Duodenal mucosa (tissue), 2 donors: ENCODE measurements around the gene EPS8.

Experiments
- H3K27ac ChIP-seq: one replicate; pipeline ENCODE4 v1.7.0; 2013; ENCODE audit warnings: low read depth, low read length
- H3K27me3 ChIP-seq, 2 donors: one replicate each; pipeline ENCODE4 v1.7.0; 2013; ENCODE audit warnings: low read length in 2 of 2, control low read depth in 1 of 2; ENCODE audit not compliant: insufficient read depth in 2 of 2, control insufficient read depth in 1 of 2
- H3K36me3 ChIP-seq, 2 donors: one replicate each; pipeline ENCODE4 v1.7.0; 2013; ENCODE audit warnings: low read length in 2 of 2, control low read depth in 1 of 2; ENCODE audit not compliant: insufficient read depth in 2 of 2, control insufficient read depth in 1 of 2
- H3K4me1 ChIP-seq, 2 donors: one replicate each; pipeline ENCODE4 v1.7.0; 2013; ENCODE audit warnings: low read length in 2 of 2, control low read depth in 1 of 2; ENCODE audit not compliant: insufficient read depth in 2 of 2, control insufficient read depth in 1 of 2
- H3K4me3 ChIP-seq, 2 donors: one replicate each; pipeline ENCODE4 v1.7.0; 2013; ENCODE audit warnings: low read length in 2 of 2, low read depth in 1 of 2
- H3K9ac ChIP-seq, 2 donors: one replicate each; pipeline ENCODE4 v1.7.0; 2013; ENCODE audit warnings: low read length in 2 of 2, low read depth in 1 of 2
- H3K9me3 ChIP-seq, 2 donors: one replicate each; pipeline ENCODE4 v1.7.0; 2013; ENCODE audit warnings: low read length in 2 of 2, control low read depth in 1 of 2; ENCODE audit not compliant: control insufficient read depth in 1 of 2

The EPS8 gene

GRCh38 chr12:15789220-15790171 lies at the start of gene EPS8:
Gene EPS8 (minus strand): TSS chr12:15789388. CDS start chr12:15682951, 106,437 bp downstream.
- Histone ChIP-seq H3K4me3 (peak within 1 kb of the TSS; percentile 77 to 94), H3K36me3 (no peaks in the 10 kb centered on the region), H3K9me3 (no peaks in the 10 kb centered on the region), H3K27ac (peak within 1 kb of the TSS; percentile 79), H3K27me3 (no peaks in the 10 kb centered on the region), H3K4me1 (peaks cover 2 to 13% of the 10 kb centered on the region in 2 donors), H3K9ac (peak within 1 kb of the TSS; percentile 72 to 90)

DNA sequence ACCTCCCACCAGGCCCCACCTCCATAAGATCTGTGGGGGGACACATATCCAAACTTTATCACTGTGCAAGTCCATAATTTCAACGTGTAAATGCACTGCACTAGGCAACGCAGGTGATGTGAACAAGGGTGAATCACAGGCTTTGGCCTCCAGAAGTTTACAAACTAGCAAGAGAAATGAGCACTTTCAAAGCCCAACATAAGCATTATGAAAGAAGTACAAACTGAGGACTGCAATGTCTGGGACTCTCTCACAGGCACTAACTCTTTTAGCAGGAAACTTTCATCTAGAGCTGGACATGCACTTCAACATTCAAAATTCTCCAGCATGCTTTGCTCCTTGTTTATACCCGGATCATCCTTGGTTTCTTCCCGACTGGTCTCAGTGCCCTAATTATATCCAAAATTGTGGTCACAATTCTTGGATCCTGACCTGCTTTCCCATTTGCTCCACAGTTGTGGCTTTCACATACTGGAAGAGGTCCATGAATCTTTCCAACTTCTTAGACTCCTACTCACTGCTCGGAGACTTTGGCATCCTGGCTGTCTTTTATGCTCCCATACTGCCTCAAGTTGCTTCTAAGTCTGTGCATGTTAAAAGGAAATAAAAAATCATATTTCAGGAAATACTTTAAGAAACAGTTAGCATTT lies 48.1 kb upstream of the EPS8 start:
- Histone ChIP-seq H3K9me3 (no peaks in the 10 kb centered on the region), H3K4me1 (no peaks in the 10 kb centered on the region), H3K4me3 (no peak overlapping the region), H3K27me3 (no peaks in the 10 kb centered on the region), H3K36me3 (no peaks in the 10 kb centered on the region), H3K9ac (no peak overlapping the region), H3K27ac (no peak overlapping the region)

- Histone ChIP-seq H3K27ac (no peak overlapping the region), H3K9me3 (no peaks in the 10 kb centered on the region), H3K27me3 (no peaks in the 10 kb centered on the region), H3K4me1 (no peaks in the 10 kb centered on the region), H3K9ac (no peak overlapping the region), H3K4me3 (no peak overlapping the region), H3K36me3 (no peaks in the 10 kb centered on the region)
Observed at GRCh38 chr12:15834575-15834974, 45.4 kb upstream of the EPS8 start.

DNA sequence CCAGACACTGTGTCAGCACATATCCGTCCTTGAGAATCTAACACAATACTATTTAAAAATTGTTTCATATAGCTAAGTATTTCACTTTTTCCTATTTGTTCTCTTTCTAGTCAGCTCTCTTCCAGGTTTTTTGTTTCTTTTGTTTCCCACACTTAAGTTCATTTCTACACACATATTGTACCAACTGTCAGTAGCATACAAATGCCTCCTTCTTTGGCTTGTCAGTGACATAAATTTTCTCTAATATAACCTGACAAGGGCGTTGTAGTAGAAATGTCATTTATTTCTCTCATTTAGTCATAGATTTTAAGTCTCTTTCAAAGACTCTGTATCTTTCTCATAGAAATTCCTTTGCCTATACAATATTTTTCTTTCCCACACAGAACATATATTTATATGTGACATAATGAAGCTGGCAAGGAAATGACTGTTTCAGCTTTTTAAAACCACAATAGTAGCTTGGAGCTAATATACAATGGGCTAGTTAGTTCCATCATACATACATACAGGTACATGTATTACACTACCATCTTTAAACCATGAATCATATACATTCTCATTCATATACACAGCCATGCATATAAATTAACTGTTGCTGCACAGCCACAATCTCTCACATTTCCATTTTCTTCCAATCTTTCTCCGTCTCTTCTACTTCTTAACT lies 42.3 kb upstream of the EPS8 start:
- peaks cover 0 to 8% of the 10 kb centered on the region in 2 donors for H3K4me1 ChIP-seq
- H3K27me3 ChIP-seq: no peaks in the 10 kb centered on the region
- H3K9ac ChIP-seq: no peak overlapping the region
- no peak overlapping the region for H3K27ac ChIP-seq
- no peak overlapping the region for H3K4me3 ChIP-seq
- no peaks in the 10 kb centered on the region for H3K9me3 ChIP-seq
- H3K36me3 ChIP-seq: no peaks in the 10 kb centered on the region

- Histone ChIP-seq H3K4me1 (peaks cover 0 to 8% of the 10 kb centered on the region in 2 donors), H3K4me3 (no peak overlapping the region), H3K9me3 (no peaks in the 10 kb centered on the region), H3K27me3 (no peaks in the 10 kb centered on the region), H3K9ac (no peak overlapping the region), H3K36me3 (no peaks in the 10 kb centered on the region), H3K27ac (no peak overlapping the region)
Observed at GRCh38 chr12:15830538-15830937, 41.4 kb upstream of the EPS8 start.

DNA sequence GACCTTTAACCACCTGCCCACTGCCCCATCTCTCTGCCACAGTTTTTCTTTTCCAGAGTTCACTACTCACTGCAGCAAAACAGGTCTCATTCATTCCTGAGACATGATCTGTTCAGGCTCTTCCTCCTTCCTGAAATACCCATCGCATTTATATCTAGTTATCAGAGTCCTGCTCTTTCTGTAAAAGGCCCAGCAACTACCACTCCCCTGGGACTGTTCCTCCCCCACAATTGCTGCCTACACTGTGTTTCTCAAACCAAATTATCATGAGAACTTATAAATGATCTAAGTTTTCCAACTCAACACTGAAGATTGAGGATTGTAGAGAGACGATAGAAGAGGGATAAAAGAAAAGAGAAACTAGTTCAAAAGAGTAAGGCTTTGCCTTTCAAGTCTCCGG lies 40.8 kb upstream of the EPS8 start:
- H3K27me3 ChIP-seq: no peaks in the 10 kb centered on the region
- H3K4me3 ChIP-seq: no peak overlapping the region
- H3K36me3 ChIP-seq: no peaks in the 10 kb centered on the region
- no peak overlapping the region for H3K9ac ChIP-seq
- H3K4me1 ChIP-seq: peaks cover 0 to 8% of the 10 kb centered on the region in 2 donors
- no peaks in the 10 kb centered on the region for H3K9me3 ChIP-seq
- H3K27ac ChIP-seq: no peak overlapping the region

DNA sequence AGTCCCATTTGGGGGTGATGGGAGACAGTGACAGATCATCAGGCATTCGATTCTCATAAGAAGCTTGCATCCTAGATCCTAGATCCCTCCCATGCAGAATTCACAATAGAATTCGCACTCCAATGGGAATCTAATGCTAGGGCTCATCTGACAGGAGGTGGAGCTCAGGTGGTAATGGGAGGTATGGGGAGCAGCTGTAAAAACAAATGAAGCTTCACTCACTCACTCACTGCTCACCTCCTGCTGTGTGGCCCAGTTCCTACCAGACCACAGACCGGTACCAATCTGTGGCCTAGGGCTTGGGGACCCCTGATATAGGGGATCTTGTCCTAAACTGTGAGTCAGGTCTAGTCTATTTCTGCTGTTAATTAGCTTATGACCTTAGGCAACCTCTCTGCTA lies 40.1 kb upstream of the EPS8 start:
- Histone ChIP-seq H3K4me3 (no peak overlapping the region), H3K9me3 (no peaks in the 10 kb centered on the region), H3K4me1 (peaks cover 0 to 8% of the 10 kb centered on the region in 2 donors), H3K27ac (no peak overlapping the region), H3K9ac (no peak overlapping the region), H3K36me3 (no peaks in the 10 kb centered on the region), H3K27me3 (no peaks in the 10 kb centered on the region)

DNA sequence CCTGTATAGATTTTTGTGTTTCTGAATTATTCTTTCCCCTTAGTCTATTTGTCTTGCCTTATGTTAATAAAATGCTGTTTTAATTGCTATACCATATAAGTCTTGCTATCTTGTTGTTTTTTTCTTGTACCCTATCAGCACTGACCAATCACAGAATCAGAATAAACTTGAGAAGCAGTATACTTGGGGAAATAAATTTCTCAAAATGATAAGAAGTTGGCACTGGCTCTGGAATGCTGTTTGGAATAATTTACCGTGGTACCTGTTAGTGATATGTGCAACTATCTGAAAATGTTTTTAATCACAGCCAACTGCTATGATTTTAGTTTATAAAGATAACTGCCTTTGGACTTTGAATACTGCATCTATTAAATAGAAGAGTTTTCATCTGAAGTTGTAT lies 37.9 kb upstream of the EPS8 start:
- no peak overlapping the region for H3K27ac ChIP-seq
- no peaks in the 10 kb centered on the region for H3K36me3 ChIP-seq
- H3K9me3 ChIP-seq: no peaks in the 10 kb centered on the region
- no peak overlapping the region for H3K4me3 ChIP-seq
- H3K27me3 ChIP-seq: no peaks in the 10 kb centered on the region
- no peak overlapping the region for H3K9ac ChIP-seq
- peaks cover 0 to 8% of the 10 kb centered on the region in 2 donors for H3K4me1 ChIP-seq

- H3K9ac ChIP-seq: no peak overlapping the region
- no peaks in the 10 kb centered on the region for H3K27me3 ChIP-seq
- H3K9me3 ChIP-seq: no peaks in the 10 kb centered on the region
- no peak overlapping the region for H3K27ac ChIP-seq
- H3K36me3 ChIP-seq: no peaks in the 10 kb centered on the region
- H3K4me1 ChIP-seq: peaks cover 5 to 13% of the 10 kb centered on the region in 2 donors
- no peak overlapping the region for H3K4me3 ChIP-seq
Observed at GRCh38 chr12:15824516-15824915, 35.3 kb upstream of the EPS8 start.
